GF-D8 (cell line): ENCODE measurements around the gene EIF3I.

Source experiments
- DNase-seq: peaks from one replicate; lab custom pipeline; 2025; lab: John Stamatoyannopoulos, UW

Gene EIF3I

DNA sequence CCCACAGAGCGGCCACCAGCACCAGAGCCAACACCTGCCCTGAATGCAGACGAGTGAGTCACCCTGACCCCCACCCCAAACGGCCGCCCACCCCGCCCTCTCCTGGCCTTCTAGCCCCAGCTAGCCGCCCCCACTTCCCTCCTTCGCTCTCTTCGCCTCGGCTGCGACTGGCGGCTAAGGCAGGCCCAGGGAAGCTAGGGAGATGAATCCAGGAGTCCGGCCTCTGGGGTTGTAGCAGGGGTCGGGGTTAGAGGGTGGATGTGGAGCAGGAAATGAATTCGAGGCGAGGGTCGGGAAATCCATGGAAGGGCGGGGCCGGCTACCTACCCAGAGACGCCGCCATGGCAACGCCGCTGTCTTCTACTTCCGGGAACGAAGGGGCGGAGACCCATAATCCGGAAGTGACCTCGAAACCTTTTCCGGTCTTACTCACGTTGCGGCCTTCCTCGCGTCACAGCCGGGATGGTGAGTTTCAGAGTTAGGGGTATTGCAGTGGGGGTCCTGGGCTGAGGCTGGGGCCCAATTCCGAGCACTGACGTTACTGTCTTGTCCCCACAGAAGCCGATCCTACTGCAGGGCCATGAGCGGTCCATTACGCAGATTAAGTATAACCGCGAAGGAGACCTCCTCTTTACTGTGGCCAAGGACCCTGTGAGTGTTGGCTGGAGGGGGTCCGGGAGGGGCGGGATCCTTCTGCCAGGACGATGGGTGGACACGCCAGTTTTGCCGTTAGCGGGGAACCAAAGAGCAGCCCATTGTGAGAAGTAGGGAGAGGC is at the start of gene EIF3I, which contains the start of gene TMEM234:
TSS of gene EIF3I (plus strand) at position 428 of the 776 bp plus-strand sequence. CDS start at position 463, 35 bp downstream.
TSS of gene TMEM234 (minus strand) at position 374 of the 776 bp plus-strand sequence. CDS start at position 343, 31 bp downstream.
- DNase-seq = peak; percentile 74

- DNase-seq = no peak
Measured at GRCh38 chr1:32172621-32173245, 49.5 kb upstream of the EIF3I start.

DNA sequence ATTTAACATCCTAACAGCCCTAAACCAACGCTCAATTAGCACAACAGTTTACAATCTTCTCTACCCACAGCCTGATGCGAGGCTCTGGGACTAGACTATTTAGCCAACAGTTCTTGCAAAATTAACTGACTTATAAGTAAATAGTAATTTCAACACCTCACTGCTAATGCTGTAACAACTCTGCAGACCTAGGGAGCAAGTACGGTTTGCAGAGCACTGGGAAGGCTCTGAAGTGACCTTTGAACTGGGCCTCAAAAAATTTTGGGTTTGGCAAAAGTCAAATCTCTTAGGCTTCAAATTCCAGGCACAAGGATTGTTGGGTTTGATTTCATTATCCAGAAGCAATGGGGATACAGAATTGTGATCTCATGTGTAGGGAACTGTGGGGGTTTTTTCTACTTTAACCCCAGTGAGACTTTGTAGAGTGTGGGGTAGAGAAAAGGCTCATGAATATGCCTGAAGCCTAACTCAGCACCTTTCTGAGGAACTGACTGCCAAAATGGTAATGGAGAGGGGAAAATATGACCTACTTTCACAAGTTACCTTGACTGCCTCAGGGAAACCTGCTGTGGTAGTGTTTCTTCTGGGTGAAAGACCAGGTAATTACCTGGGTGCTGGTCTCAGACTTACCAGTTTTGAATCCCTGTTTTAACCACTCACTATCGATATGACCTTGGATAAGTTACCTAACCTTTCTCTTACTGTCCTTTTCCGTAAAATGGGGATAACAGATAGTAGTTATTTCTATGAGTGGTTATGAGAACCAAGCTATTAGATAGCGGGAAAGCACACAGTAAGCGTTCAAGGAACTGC is 43.6 kb upstream of the EIF3I start:
- DNase-seq = peak; percentile 72

- DNase-seq = no peak
Measured at GRCh38 chr1:32179193-32179442, 43.1 kb upstream of the EIF3I start.

DNA sequence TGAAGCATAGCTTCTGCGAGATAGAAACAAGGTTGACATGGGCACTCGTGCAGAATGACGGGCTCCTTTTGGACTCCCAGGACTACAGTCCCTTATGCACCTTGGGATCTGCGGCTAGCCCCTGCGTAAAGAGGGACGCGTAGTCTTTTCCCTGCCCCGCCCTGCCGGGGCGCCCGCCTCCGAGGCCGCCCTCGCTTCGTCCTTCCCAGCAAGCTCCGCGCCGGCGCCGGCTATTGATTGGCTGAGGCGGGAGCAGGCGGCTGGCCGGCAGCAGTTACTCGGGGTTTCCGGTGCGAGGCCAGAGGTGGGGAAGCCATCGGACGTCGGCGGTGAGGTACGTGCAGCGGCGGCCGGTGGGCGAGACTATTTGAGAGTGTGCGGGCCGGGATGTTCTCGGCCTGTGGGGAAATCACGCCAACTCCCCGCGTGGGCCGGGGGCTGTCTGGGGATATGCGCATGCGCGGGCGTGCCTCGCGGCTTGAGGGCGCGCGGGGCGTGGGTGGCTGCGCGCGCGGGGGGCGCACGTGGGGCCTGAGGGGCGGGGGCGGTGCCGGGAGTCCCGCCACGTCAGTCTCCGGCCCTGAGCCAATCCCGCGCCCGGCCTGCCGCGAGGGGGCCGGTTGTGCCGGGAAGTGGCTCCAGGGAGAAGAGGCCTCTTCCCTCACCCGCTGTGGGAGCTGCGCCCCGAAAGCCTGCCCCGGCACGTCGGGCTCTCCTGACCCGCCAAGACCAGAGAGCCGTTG is 42.6 kb upstream of the EIF3I start, which contains the start of gene TXLNA:
TSS of gene TXLNA (plus strand) at position 233 of the 743 bp plus-strand sequence. CDS start 671 bp downstream, outside the sequence.
- peak; percentile 68 for DNase-seq

DNA sequence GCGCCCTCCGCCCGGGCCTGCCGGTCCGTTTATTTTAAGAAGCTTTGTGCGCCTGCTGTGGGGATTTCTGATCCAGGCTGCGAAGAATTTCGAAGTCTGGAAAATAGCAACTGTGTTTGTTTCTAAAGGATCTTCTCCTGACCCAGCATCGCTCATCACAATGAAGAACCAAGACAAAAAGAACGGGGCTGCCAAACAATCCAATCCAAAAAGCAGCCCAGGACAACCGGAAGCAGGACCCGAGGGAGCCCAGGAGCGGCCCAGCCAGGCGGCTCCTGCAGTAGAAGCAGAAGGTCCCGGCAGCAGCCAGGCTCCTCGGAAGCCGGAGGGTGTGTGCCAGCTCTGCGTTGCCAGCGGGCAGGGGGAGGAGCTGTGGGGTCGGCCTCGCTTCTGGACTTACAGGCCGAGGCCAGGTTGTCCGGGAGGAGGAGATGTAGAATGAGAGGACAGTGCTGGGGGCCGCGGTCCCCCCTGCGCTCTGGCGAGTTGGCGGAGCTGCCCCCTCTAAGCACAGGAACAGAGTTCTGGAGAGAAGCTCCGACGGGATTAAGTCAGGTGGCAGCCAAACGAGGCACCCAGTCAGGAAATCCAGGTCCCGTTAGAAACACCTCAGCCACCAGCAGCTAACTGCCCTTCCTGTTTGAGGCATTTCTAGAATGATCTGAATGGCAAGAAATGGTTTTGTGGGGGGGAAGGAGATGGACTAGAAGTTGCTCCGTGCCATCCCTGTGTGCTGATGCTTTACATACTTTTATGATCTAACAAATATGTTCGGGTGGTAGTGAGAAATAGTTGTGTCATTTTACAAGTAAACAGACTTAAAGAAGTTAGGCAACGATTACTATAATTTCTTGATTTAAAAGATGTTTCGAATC is 41.8 kb upstream of the EIF3I start:
- DNase-seq = no peak

GRCh38 chr1:32181065-32181464 is 41.1 kb upstream of the EIF3I start:
- no peak for DNase-seq

- DNase-seq = no peak
Measured at GRCh38 chr1:32181563-32181962, 40.6 kb upstream of the EIF3I start.

- DNase-seq = no peak
Measured at GRCh38 chr1:32182060-32182459, 40.1 kb upstream of the EIF3I start.

DNA sequence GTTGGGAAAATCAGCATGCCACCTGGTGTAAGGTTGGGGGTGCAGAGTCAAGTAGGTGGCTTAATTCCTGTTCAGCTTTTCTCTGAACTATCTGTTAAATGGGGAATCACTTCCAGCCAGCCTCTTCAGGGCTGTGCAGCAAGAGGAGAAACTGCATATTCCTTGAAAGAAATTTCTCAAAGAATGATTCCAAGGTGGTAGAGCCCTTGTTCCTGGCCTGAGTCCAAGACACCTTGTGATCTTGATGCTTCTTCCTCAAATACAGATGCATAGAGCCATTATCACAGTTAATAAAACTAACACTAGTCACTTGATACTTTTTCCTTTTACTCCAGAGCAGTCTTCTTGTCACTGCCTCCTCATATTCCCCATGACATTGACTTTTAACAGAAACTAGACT is 37.6 kb upstream of the EIF3I start:
- no peak for DNase-seq

GRCh38 chr1:32186077-32186476 is 36.1 kb upstream of the EIF3I start:
- no peak for DNase-seq

DNA sequence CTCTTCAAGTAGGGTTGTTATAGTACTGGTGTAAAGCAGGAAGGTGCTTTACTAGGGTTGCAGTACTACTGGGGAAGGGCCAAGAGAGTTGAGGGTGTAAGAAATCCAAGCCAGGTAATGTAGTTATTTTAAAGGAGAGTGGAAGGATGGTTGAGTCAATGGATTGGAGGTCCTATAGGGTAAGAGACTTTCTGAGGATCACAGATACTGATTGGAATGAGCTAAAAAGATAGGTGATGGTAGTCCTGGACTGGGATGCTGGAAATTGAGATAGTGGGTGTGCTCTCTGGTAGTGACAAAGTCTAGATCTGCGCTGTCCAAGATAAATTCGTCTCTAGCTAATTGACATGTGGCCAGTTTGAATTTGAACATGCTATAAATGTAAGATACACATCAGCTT is 35.7 kb upstream of the EIF3I start:
- no peak for DNase-seq

DNA sequence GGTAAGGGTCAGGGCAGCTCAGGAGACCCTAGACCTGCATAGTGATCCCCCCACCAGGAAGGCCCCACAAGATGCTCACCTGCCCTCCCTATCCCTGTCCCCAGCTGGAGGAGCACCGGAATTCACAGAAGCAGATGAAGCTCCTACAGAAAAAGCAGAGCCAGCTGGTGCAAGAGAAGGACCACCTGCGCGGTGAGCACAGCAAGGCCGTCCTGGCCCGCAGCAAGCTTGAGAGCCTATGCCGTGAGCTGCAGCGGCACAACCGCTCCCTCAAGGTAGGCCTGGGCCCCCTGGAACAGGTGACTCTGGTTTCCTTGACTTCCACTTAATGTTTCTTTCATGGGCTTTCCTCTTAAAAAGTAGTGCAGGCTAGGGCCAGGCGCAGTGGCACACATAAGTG is 34.4 kb upstream of the EIF3I start:
- no peak for DNase-seq

GRCh38 chr1:32192220-32192948 is 29.8 kb upstream of the EIF3I start:
- DNase-seq = no peak

DNA sequence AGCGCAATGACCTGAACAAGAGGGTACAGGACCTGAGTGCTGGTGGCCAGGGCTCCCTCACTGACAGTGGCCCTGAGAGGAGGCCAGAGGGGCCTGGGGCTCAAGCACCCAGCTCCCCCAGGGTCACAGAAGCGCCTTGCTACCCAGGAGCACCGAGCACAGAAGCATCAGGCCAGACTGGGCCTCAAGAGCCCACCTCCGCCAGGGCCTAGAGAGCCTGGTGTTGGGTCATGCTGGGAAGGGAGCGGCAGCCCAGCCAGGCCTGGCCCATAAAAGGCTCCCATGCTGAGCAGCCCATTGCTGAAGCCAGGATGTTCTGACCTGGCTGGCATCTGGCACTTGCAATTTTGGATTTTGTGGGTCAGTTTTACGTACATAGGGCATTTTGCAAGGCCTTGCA is 27.2 kb upstream of the EIF3I start:
- DNase-seq = no peak

DNA sequence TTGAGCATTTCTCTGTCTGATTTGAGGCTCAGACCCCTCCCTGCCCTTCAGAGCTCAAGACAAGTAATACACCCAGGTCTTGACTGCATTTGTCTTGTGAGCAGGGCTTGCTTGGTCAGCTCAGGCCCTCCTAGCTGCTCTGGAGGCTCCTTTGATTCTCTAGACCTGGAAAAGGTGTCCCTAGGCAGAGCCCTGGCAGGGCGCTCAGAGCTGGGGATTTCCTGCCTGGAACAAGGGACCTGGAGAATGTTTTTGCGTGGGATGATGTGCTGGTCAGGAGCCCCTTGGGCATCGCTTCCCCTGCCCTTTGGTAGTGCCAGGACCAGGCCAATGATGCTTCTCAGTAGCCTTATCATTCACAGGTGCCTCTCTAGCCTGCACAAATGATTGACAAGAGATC is 26.7 kb upstream of the EIF3I start:
- DNase-seq = no peak

DNA sequence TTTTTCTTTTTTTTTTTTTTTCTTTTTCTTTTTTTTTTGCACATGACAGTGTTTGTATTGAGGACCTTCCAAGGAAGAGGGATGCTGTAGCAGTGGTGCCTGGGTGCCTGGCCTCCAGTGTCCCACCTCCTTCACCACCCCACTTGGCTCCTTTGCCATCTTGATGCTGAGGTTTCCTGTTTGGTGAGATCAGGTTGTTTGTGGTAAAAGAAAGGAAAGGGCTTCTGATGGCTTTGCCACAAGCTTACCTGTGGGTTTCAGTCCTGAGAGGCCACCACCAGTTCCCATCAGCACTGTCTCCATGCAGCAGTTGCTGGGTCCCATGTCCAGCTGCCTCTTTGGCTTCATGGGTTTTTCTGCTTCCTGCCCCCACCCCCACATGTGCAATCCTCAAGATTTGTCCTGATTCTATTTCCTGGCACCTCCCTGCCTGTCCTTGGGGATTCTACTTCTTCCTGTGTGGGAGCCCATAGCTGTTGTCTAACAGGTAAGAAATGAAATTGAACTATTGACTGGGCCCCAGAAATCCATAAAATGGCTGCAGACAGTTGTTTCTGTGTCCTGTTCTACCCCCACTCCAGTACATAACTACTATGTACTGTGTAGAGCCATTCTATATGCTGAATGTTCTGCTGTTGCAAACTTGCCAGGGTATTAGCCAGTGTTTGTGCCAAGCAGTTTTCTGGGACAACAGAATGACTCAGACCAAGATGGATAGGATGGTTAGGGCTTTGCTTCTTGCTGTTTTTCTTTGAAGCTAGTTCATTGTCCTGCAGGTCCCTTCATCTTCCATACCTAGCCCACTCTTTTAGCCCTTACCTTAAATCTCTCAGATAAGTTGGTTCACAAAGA is 26.0 kb upstream of the EIF3I start:
- no peak for DNase-seq

- DNase-seq = no peak
Measured at GRCh38 chr1:32197074-32197473, 25.1 kb upstream of the EIF3I start.

DNA sequence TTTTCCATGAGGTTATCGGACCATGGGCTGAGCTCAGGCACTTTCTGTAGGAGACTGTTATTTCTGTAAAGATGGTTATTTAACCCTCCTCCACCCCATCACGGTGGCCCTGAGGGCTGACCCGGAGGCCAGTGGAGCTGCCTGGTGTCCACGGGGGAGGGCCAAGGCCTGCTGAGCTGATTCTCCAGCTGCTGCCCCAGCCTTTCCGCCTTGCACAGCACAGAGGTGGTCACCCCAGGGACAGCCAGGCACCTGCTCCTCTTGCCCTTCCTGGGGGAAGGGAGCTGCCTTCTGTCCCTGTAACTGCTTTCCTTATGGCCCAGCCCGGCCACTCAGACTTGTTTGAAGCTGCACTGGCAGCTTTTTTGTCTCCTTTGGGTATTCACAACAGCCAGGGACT is 24.4 kb upstream of the EIF3I start:
- no peak for DNase-seq
